ENCODE measurements around the gene DAPK2.

DNA sequence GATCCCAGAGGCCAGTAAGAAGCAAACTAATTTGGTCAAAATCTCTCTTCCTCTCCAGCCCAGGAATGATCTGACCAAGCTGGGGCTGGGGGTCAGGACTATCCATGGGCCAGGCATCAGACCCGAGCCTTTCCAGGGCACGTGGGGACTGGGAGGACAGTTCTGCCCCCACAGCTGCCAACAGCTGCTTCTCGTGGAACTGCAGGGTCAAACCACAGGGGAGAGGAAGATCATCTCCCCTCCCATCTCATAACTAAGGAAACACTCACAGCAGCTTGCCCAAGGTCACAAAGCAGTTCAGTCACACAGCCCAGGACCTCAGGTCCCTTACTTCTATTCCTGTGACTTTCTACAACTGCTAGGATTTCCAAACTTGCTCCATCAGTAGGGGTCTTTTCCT is 47.1 kb downstream of the DAPK2 start:
- TF ChIP-seq YY1 (IDR thresholded peaks at IDR 0.05; ENCODE audit: low read depth) (no peak), CREB1 (IDR thresholded peaks at IDR 0.05; ENCODE audit: low read depth) (no peak), EP300 (IDR thresholded peaks at IDR 0.05; ENCODE audit: borderline replicate concordance) (no peak), EGR1 (IDR thresholded peaks at IDR 0.05) (no peak)
- TF ChIP-seq, protein P1, sequence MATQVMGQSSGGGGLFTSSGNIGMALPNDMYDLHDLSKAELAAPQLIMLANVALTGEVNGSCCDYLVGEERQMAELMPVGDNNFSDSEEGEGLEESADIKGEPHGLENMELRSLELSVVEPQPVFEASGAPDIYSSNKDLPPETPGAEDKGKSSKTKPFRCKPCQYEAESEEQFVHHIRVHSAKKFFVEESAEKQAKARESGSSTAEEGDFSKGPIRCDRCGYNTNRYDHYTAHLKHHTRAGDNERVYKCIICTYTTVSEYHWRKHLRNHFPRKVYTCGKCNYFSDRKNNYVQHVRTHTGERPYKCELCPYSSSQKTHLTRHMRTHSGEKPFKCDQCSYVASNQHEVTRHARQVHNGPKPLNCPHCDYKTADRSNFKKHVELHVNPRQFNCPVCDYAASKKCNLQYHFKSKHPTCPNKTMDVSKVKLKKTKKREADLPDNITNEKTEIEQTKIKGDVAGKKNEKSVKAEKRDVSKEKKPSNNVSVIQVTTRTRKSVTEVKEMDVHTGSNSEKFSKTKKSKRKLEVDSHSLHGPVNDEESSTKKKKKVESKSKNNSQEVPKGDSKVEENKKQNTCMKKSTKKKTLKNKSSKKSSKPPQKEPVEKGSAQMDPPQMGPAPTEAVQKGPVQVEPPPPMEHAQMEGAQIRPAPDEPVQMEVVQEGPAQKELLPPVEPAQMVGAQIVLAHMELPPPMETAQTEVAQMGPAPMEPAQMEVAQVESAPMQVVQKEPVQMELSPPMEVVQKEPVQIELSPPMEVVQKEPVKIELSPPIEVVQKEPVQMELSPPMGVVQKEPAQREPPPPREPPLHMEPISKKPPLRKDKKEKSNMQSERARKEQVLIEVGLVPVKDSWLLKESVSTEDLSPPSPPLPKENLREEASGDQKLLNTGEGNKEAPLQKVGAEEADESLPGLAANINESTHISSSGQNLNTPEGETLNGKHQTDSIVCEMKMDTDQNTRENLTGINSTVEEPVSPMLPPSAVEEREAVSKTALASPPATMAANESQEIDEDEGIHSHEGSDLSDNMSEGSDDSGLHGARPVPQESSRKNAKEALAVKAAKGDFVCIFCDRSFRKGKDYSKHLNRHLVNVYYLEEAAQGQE (IDR thresholded peaks at IDR 0.05; ENCODE audit: low read depth): no peak

All from Ishikawa (cell line).